HG03520 (cell line): ENCODE results near the gene ARHGAP22.

Experiments used
- ATAC-seq: cut with Tn5 transposase; IDR thresholded peaks from one replicate; pipeline ENCODE4 v1.9.1; 2021; ENCODE audit warnings: mild to moderate bottlenecking, moderate library complexity; ENCODE audit not compliant: unreplicated experiment

ARHGAP22 gene

DNA sequence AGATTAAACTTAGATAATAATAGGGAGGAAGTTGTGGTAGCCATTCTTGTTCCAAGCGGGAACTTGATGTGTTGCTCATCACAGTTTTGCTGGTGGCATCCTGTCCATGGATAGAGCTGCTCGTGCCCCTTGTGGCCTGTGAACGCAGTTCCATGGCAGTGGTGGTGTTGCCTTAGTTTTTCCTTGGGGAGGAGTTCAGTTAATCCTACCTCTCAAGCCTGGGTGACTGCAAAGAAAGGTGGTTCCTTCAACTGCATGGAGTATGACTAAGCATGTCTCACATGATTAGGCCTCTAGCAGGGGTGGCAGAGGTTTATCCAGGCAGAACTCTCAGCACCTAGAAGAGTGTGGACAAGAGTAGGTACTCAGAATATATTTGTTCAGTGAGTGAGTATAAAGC lies 198.7 kb downstream of the ARHGAP22 start:
- no peak for ATAC-seq

DNA sequence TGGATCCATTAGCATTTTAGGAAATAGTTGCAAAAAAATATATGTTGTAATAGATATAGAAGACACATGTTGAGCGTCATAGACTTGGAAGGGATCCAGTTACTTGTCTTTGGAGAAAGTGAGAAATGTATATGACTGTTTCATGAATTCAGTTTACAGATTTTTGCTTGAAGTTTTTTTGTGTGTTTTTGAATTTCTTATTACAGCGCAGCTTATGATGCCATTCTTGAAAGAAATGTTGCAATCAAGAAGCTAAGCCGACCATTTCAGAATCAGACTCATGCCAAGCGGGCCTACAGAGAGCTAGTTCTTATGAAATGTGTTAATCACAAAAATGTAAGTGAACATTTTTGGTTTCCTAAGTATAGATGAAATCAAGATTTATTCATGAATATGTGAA lies 200.2 kb downstream of the ARHGAP22 start:
- ATAC-seq, result no peak

DNA sequence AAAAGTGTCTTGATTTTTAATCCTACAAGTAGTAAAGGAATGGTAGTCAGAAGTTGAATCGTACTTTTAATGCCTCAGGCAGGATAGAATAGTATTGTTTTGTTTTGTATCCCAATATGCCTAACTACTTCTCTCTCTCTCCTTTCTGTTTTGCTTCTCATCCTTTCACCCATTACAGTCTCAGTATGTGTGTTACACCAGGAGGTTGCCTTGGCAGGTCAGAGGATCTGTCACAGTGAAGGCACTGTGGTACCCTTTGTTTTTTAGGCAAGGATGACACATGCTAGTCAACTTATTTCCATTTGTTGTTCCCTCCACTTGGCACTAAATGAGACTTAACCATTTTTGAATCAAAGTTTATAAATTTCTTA lies 204.0 kb downstream of the ARHGAP22 start:
- no peak for ATAC-seq

DNA sequence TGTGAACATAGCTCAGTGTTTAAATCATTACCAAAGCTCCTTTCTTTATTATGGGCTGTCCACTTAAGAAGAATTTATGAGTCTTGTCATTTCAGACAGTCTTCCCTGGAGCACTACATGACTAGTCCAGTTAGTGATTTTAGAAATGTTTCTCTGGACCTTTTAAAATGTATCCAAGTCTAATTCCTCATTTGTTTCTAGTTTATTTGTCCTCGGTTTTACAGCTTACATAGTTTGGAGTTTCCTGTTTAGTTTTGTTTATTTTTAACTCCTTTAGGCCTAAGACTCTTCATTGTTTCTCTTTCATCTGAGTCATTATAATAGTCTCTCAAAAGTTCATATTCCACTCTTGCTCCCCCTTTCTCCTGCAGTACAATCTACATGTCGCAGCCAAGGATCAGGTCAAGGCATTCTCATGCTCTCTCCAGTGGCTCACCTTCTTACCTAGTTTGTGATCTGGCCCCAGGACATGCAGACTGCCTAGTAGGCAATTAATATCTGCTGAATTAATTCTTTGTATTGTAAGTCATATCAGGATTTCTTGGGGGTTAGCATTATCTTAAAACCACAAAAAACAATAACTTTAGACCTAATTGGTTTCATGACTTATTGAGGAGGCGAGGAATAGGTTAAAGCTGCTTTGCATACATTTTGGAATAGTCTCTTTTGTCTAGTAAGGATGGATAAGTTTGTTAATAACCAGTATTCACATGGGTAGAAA lies 204.6 kb downstream of the ARHGAP22 start:
- ATAC-seq, result no peak

DNA sequence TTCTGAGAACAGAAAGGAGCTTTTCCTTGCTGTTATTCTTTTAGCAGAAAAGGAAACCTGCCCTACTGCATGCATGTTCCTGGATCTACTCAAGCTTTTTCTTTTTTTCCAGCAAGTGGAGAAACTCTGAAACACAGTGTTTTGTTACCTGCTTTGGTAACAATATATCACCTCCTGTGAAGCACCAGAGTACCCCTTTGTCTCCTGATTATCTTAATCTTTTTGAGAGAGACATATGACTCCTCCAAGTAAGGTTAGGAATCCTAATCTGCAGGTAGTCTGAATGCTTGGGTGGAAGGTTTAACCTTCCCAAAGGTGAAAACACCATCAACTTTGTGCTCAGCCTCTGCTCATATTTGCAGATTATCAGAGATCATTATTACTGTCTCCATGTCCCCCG lies 205.3 kb downstream of the ARHGAP22 start:
- no peak for ATAC-seq

DNA sequence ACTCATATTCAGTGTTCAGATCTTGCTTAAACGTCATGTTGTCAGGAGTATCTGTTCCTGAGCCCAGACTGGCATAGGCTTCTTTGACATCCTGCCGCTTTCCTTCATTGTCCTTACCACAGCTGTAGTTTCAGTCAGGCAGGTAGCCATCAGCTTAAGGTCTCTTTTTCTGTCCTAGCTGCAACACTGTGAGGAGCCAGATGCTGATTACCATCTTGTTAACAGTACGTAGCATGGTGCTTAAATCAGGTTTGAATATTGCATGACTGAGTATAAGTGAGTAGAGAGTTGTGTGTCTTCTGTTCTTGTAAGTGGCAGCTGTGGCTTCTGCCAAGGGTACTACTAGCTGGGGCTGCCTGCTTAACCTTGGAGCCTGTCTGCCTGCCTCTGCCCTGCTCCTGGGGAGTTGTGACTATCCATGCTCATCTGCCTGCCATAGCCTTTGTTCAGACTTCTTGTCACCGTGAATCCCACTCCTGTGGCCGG lies 205.8 kb downstream of the ARHGAP22 start:
- no peak for ATAC-seq

DNA sequence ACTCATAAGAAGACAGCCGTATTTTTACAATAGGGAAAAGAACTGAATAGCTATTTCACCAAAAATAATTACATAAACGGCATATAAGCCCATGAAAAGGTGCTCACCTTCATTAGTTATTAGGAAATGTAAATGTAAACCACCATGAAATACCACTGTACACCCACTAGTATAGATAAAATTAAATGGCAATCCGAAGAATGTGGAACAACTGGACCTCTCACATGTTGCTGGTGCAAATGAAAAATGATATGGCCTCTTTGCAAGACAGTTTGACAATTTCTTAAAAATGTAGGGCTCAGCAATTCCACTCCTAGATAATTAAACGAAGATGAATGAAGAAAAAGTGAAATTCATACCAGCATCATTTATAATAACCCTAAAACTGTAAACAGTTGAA lies 206.6 kb downstream of the ARHGAP22 start:
- ATAC-seq, result no peak
